ENCODE measurements around the gene SUN3. TPM values are rescaled to one million over a fixed set of nuclear protein-coding genes. Genes with fewer than 3 reads are reported as not detected.
A peak's percentile ranks its signal among the peaks of the same experiment; 100 is the strongest.

SUN3 gene
- total and polyA plus RNA-seq, 10 of the 15 experiments (the other 5 are each of a cell fraction or from before 2014, with no cell fraction given), result 0.29 to 0.48 TPM; not detected in 8

DNA sequence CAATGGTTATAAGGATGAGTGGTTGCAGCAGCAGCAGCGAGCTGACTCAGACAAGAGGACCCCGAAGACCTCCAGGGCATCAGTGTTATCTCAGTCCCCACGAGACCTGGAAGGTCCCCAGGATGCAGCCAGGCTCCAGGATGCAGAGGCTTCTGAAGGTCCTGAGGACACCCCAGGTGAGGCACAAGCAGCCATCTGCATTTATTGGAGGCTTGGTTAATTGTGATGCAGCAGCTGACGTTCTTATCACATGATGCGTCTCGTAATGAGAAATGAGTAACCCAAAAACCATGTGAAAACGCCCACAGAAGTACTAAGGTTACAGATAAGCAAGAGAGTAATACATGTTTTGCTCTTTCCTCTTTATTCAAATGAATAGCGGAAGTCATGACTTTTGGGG lies 23.8 kb upstream of the SUN3 start (continued):
- TF ChIP-seq ZNF592 (IDR thresholded peaks at IDR 0.05) (no peak), ASH2L (IDR thresholded peaks at IDR 0.05; ENCODE audit: borderline replicate concordance, low read depth) (no peak), SMAD5 (IDR thresholded peaks at IDR 0.05; ENCODE audit: low read depth) (no peak), MXI1 (IDR thresholded peaks at IDR 0.05; ENCODE audit: low read depth, low read length) (no peak), CEBPB (IDR thresholded peaks at IDR 0.05; ENCODE audit: borderline replicate concordance in 1 of 2, low read depth in 2 of 2, low read length in 2 of 2) (no peak), SREBF2 (IDR thresholded peaks at IDR 0.05; ENCODE audit: low read length) (no peak), STAT1 (conservative IDR thresholded peaks at IDR 0.05) (no peak), CBFB (IDR thresholded peaks at IDR 0.05; ENCODE audit: low read depth) (no peak), ZNF384 (IDR thresholded peaks at IDR 0.05; ENCODE audit: borderline replicate concordance, low read depth, low read length) (no peak), IRF4 (IDR thresholded peaks at IDR 0.05; ENCODE audit: low read depth, low read length) (no peak), PAX8 (IDR thresholded peaks at IDR 0.05) (no peak), IKZF2 (IDR thresholded peaks at IDR 0.05) (0 out of 4 replicates have a peak, but pooled peaks of 1 of the 2 experiments have one; percentile 11), SMC3 (IDR thresholded peaks at IDR 0.05; ENCODE audit: borderline replicate concordance, low read length) (no peak), SUPT20H (IDR thresholded peaks at IDR 0.05; ENCODE audit: borderline replicate concordance, control insufficient read depth, low read depth, low read length) (no peak), TCF7 (IDR thresholded peaks at IDR 0.05; ENCODE audit: borderline replicate concordance) (no peak), HCFC1 (IDR thresholded peaks at IDR 0.05; ENCODE audit: low read length) (no peak), CBX3 (IDR thresholded peaks at IDR 0.05; ENCODE audit: borderline replicate concordance, low read depth) (no peak)
- TF ChIP-seq, protein P1, sequence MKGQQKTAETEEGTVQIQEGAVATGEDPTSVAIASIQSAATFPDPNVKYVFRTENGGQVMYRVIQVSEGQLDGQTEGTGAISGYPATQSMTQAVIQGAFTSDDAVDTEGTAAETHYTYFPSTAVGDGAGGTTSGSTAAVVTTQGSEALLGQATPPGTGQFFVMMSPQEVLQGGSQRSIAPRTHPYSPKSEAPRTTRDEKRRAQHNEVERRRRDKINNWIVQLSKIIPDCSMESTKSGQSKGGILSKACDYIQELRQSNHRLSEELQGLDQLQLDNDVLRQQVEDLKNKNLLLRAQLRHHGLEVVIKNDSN (IDR thresholded peaks at IDR 0.05; ENCODE audit: borderline replicate concordance, extremely low read length, insufficient read depth, low read depth, low read length), result peak; percentile 16
- TF ChIP-seq, protein P2, sequence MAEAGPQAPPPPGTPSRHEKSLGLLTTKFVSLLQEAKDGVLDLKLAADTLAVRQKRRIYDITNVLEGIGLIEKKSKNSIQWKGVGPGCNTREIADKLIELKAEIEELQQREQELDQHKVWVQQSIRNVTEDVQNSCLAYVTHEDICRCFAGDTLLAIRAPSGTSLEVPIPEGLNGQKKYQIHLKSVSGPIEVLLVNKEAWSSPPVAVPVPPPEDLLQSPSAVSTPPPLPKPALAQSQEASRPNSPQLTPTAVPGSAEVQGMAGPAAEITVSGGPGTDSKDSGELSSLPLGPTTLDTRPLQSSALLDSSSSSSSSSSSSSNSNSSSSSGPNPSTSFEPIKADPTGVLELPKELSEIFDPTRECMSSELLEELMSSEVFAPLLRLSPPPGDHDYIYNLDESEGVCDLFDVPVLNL (IDR thresholded peaks at IDR 0.05; ENCODE audit: low read depth, low read length), result no peak
- TF ChIP-seq, protein P3, sequence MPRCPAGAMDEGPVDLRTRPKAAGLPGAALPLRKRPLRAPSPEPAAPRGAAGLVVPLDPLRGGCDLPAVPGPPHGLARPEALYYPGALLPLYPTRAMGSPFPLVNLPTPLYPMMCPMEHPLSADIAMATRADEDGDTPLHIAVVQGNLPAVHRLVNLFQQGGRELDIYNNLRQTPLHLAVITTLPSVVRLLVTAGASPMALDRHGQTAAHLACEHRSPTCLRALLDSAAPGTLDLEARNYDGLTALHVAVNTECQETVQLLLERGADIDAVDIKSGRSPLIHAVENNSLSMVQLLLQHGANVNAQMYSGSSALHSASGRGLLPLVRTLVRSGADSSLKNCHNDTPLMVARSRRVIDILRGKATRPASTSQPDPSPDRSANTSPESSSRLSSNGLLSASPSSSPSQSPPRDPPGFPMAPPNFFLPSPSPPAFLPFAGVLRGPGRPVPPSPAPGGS (IDR thresholded peaks at IDR 0.05; ENCODE audit: borderline replicate concordance, insufficient read depth, low read depth, low read length, poor library complexity, severe bottlenecking), result no peak
- TF ChIP-seq, protein P4, sequence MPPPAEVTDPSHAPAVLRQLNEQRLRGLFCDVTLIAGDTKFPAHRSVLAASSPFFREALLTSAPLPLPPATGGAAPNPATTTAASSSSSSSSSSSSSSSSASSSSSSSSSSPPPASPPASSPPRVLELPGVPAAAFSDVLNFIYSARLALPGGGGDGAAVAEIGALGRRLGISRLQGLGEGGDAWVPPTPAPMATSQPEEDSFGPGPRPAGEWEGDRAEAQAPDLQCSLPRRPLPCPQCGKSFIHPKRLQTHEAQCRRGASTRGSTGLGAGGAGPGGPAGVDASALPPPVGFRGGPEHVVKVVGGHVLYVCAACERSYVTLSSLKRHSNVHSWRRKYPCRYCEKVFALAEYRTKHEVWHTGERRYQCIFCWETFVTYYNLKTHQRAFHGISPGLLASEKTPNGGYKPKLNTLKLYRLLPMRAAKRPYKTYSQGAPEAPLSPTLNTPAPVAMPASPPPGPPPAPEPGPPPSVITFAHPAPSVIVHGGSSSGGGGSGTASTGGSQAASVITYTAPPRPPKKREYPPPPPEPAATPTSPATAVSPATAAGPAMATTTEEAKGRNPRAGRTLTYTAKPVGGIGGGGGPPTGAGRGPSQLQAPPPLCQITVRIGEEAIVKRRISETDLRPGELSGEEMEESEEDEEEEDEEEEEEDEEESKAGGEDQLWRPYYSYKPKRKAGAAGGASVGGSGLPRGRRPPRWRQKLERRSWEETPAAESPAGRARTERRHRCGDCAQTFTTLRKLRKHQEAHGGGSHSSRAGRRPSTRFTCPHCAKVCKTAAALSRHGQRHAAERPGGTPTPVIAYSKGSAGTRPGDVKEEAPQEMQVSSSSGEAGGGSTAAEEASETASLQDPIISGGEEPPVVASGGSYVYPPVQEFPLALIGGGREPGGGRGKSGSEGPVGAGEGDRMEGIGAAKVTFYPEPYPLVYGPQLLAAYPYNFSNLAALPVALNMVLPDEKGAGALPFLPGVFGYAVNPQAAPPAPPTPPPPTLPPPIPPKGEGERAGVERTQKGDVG (CRISPR knock-in tag; IDR thresholded peaks at IDR 0.05), result no peak

Data from GM12878 (cell line).